GM12874 (cell line): ENCODE measurements around the gene UNC80.

Experiments used
- CTCF ChIP-seq: IDR thresholded peaks from 2 replicates; pipeline ENCODE4 v1.5.1; 2011; ENCODE audit warnings: low read depth, mild to moderate bottlenecking, control low read depth, low read length, moderate library complexity; ENCODE audit not compliant: insufficient read depth

Gene UNC80

GRCh38 chr2:209908511-209908910 lies 136.9 kb downstream of the UNC80 start:
- TF ChIP-seq CTCF: no peak

DNA sequence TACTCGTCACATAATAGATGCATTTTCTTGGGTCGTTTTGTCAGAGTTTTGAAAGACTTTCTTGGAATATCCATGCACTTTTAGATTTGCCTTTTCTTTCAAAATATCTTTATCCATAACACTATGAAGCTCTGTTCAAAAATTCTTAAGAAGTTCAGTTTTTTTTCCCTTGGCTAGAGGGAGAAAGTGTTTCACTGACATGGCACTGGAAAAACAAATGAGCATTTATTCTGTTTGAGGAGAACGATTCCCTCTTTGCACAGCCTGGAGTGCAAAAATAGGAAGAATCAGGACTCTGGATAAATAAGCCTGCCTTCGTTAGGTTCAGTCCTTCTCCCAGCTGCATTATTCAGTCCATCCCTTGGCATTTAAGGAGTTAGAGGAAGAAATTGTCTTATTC lies 139.9 kb downstream of the UNC80 start:
- no peak for TF ChIP-seq CTCF

DNA sequence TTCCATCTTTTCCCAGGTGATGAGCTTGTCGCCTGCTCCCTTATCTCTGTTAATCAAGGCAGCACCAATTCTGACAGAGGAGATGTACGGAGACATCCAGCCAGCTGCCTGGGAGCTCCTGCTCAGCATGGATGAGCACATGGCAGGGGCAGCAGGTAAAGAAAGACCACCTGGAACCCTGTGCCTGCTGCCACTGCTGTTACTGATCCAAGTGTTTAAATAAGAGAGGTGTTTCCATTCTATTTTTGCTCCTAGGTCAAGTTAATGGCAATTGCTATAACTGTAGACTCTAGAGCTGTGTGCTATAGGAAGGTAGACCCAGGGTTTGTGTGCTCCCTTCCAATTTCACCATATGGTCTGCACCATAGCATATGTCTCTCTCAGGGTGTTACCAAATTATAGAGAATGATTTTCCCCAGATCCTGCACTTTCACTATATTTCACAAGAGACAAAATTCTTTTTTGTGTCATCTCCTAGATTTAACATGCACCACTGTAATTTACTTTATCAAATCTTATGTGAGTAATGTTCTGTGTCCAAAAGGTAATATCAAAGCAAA lies 142.2 kb downstream of the UNC80 start:
- TF ChIP-seq CTCF: no peak

DNA sequence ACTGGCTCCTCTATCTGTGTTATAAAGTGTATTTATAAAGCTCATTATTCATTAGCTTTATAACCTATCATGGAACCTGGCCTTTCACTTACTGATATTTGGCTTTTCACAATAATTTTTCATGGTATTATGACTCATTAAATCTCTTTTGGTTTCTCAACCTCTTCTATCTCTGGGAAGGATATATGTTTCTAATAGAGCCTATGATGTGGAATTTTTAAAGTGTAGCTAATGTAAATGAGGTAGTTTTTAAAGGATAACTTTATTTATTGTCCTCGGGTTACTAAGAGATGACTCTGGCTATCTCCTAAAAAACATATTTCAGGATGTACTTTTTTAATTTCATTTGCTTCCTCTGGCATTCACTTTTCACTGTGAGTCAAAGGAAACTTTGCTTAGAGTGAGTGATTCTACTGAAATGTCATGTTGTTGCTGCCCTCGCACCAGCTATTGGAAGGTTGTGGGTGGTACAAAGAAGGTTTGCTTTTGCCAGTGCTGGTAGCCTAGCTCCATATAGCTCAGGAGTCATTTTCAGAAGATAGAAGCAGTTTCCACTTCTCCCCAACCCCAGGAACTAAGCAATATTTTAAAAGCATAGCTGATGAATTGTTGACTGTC lies 145.6 kb downstream of the UNC80 start:
- TF ChIP-seq CTCF: no peak

DNA sequence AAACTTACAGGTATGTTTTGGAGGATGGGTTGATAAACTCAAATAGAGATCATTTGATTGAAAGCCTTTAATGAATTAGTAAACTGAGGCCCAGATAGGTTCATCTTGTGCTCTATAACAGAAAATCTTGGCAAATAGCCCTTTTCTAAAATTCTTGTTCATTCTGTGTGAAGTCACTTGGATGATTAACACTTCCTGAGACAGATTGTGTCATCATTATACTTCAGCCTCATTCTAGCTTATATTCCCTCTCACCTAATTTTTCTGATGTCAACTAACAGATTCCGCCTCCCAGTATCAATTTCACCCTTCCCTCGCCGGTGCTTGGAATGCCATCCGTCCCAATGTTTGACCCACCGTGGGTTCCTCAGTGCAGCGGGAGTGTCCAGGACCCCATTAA lies 146.6 kb downstream of the UNC80 start:
- no peak for TF ChIP-seq CTCF

DNA sequence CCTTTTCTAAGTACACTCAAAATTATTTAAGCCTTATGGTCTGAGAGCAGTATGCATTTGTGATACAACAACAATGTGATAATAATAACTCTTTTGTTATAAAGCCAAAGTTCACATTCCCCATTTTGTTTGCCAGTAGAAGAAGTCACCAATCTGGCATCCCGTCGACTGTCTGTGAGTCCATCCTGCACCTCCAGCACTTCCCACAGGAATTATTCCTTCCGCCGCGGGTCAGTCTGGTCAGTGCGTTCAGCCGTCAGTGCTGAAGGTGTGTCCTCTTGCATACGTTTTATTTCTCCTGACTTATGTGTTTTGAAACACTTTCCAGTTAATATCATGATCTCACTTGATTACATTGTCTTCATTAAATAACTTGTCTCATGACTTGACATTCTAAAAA lies 150.5 kb downstream of the UNC80 start:
- no peak for TF ChIP-seq CTCF

GRCh38 chr2:209929369-209929768 lies 157.7 kb downstream of the UNC80 start:
- TF ChIP-seq CTCF: no peak
